SK-N-SH (cell line): ENCODE measurements around the gene MGAM2. TPM values are rescaled to one million over a fixed set of nuclear protein-coding genes. Genes with fewer than 3 reads are reported as not detected.

ENCODE experiments used
- CTCF ChIA-PET: fragments of 300-600, 350-600 bp; formaldehyde crosslinking; extraction: SDS; loops from one replicate; lab custom pipeline; 2021; lab: Yijun Ruan, JAX
- POLR2A ChIA-PET: fragments of 350-600 bp; sonication (Branson Sonifier 250); formaldehyde crosslinking; extraction: SDS; loops from one replicate; lab custom pipeline; 2020; ENCODE audit warnings: antibody characterized with exemption, inconsistent platforms; lab: Yijun Ruan, JAX
- DNase-seq: peaks from one replicate; pipeline ENCODE4 v3.0.0; 2012
- H2AFZ ChIP-seq: fragments of 200-600 bp; sonication (generic); 2 replicates; pipeline ENCODE4 v1.8.1; 2016; ENCODE audit warnings: antibody characterized with exemption, mild to moderate bottlenecking, low read depth
- H3F3A ChIP-seq: fragments of 200-600 bp; sonication (generic); replicated peaks from 2 replicates; pipeline ENCODE3; 2016; ENCODE audit warnings: antibody characterized with exemption, mild to moderate bottlenecking; ENCODE audit not compliant: insufficient read depth
- H3K27ac ChIP-seq, 2 experiments: fragments of 200-500 bp in 1 of 2; fragments of 200-600 bp in 1 of 2; sonication (Bioruptor generic) in 1 of 2; sonication (generic), shearing (Covaris generic) in 1 of 2; 2 replicates each; pipeline versions ENCODE4 v1.5.1 to v1.6.1; 2014 to 2016; ENCODE audit warnings: low read depth in 2 of 2, inconsistent platforms in 1 of 2, low read length in 1 of 2, mild to moderate bottlenecking in 1 of 2, mixed read lengths in 1 of 2
- H3K27me3 ChIP-seq: fragments of 200-600 bp; sonication (generic), shearing (Covaris generic); 2 replicates; pipeline ENCODE4 v1.6.1; 2016; ENCODE audit warnings: mixed run types; ENCODE audit not compliant: insufficient read depth
- H3K36me3 ChIP-seq, 2 experiments: fragments of 200-500 bp in 1 of 2; fragments of 200-600 bp in 1 of 2; sonication (Bioruptor generic) in 1 of 2; sonication (generic) in 1 of 2; replicated peaks in 1 of 2; 2 replicates each; pipeline versions ENCODE3 to v1.5.1; 2014 to 2016; ENCODE audit warnings: low read length in 1 of 2, mild to moderate bottlenecking in 1 of 2; ENCODE audit not compliant: insufficient read depth in 2 of 2, control insufficient read depth in 1 of 2
- H3K4me1 ChIP-seq, 2 experiments: fragments of 200-500 bp in 1 of 2; fragments of 200-600 bp in 1 of 2; sonication (Bioruptor generic) in 1 of 2; sonication (generic), shearing (Covaris generic) in 1 of 2; 2 replicates each; pipeline versions ENCODE4 v1.5.1 to v1.6.1; 2014 to 2016; ENCODE audit warnings: low read depth in 1 of 2, low read length in 1 of 2, mixed run types in 1 of 2; ENCODE audit not compliant: insufficient read depth in 2 of 2, control insufficient read depth in 1 of 2
- H3K4me2 ChIP-seq: fragments of 200-600 bp; sonication (generic), shearing (Covaris generic); 2 replicates; pipeline ENCODE4 v1.6.1; 2017; ENCODE audit warnings: mixed run types
- H3K4me3 ChIP-seq, 2 experiments: fragments of 200-500 bp in 1 of 2; fragments of 200-600 bp in 1 of 2; sonication (Bioruptor generic) in 1 of 2; sonication (generic), shearing (Covaris generic) in 1 of 2; 2 replicates each; pipeline versions ENCODE4 v1.5.1 to v1.8.1; 2014 to 2016; ENCODE audit warnings: low read depth in 2 of 2, inconsistent platforms in 1 of 2, low read length in 1 of 2, mild to moderate bottlenecking in 1 of 2, mixed read lengths in 1 of 2, moderate library complexity in 1 of 2
- H3K79me2 ChIP-seq: fragments of 200-600 bp; sonication (generic); 2 replicates; pipeline ENCODE4 v1.8.1; 2017; ENCODE audit warnings: mild to moderate bottlenecking; ENCODE audit not compliant: insufficient read depth
- H3K9ac ChIP-seq: fragments of 200-600 bp; sonication (generic); 2 replicates; pipeline ENCODE4 v1.6.1; 2017; ENCODE audit warnings: mixed run types
- H3K9me2 ChIP-seq: fragments of 200-600 bp; sonication (generic); 2 replicates; pipeline ENCODE4 v1.6.1; 2017; ENCODE audit warnings: mixed run types
- H3K9me3 ChIP-seq: fragments of 200-600 bp; sonication (generic); 2 replicates; pipeline ENCODE4 v1.6.1; 2017; ENCODE audit warnings: mixed run types, mild to moderate bottlenecking, moderate library complexity
- H4K20me1 ChIP-seq: fragments of 200-600 bp; sonication (generic); 2 replicates; pipeline ENCODE4 v1.6.1; 2017; ENCODE audit warnings: mild to moderate bottlenecking, mixed run types; ENCODE audit not compliant: insufficient read depth
- EP300 ChIP-seq, 2 experiments: IDR thresholded peaks; 2 replicates each; pipeline versions ENCODE4 v1.4.0 to v1.6.1; 2012; ENCODE audit warnings: borderline replicate concordance in 1 of 2, low read depth in 1 of 2, low read length in 1 of 2
- FOXJ3 ChIP-seq: sonication (generic); formaldehyde crosslinking; IDR thresholded peaks from 2 replicates; pipeline ENCODE4 v1.5.1; 2020; ENCODE audit warnings: mild to moderate bottlenecking, missing genetic modification reagents
- GATA2 ChIP-seq: sonication (generic); formaldehyde crosslinking; IDR thresholded peaks from 2 replicates; pipeline ENCODE4 v1.5.0; 2020; ENCODE audit warnings: mild to moderate bottlenecking, missing genetic modification reagents
- NRF1 ChIP-seq: IDR thresholded peaks from 2 replicates; pipeline ENCODE4 v1.6.1; 2012; ENCODE audit warnings: low read depth, mild to moderate bottlenecking, low read length
- PBX3 ChIP-seq: IDR thresholded peaks from 2 replicates; pipeline ENCODE4; 2012
- RCOR1 ChIP-seq: fragments of 150-350 bp; IDR thresholded peaks from 2 replicates; pipeline ENCODE4 v1.6.1; 2017; ENCODE audit warnings: antibody characterized with exemption, low read length
- RXRA ChIP-seq: IDR thresholded peaks from 2 replicates; pipeline ENCODE4 v1.4.0; 2012; ENCODE audit warnings: low read depth, mild to moderate bottlenecking, borderline replicate concordance
- SIN3A ChIP-seq: IDR thresholded peaks from 2 replicates; pipeline ENCODE4 v1.6.1; 2012; ENCODE audit warnings: low read depth, mild to moderate bottlenecking, low read length, moderate library complexity, borderline replicate concordance
- SMC3 ChIP-seq: IDR thresholded peaks from 2 replicates; pipeline ENCODE4 v1.6.1; 2012; ENCODE audit warnings: low read depth, low read length, improper control_type of control experiment
- TCF12 ChIP-seq: IDR thresholded peaks from 2 replicates; pipeline ENCODE4 v1.4.0; 2012
- TEAD4 ChIP-seq: IDR thresholded peaks from 2 replicates; pipeline ENCODE4 v1.4.0; 2012; ENCODE audit warnings: mild to moderate bottlenecking, borderline replicate concordance; ENCODE audit not compliant: insufficient read depth
- USF1 ChIP-seq: IDR thresholded peaks from 2 replicates; pipeline ENCODE4 v1.4.0; 2012; ENCODE audit warnings: low read depth, borderline replicate concordance
- YY1 ChIP-seq: IDR thresholded peaks from 2 replicates; pipeline ENCODE4 v1.4.0; 2012; ENCODE audit warnings: low read depth, mild to moderate bottlenecking
- ZBTB33 ChIP-seq: IDR thresholded peaks from 2 replicates; pipeline ENCODE4 v1.4.0; 2012; ENCODE audit warnings: low read depth, borderline replicate concordance
- WGBS: methylation state at CpG from one replicate; pipeline ENCODE4 v1.1.6; 2017; ENCODE audit warnings: low lambda C conversion rate; 5-methylcytosine and 5-hydroxymethylcytosine counted together
- polyA plus RNA-seq, 3 experiments: library from polyadenylated mRNA; depleted of rRNA; stranded (reverse); fragments of >200 nt; gene quantifications; 2 replicates each; pipeline ENCODE4 v1.2.3, GENCODE V29; 2012

The MGAM2 gene
- polyA plus RNA-seq, 1 of the 3 experiments (the other 2 are of a cell fraction): not detected

- no peaks in the 10 kb centered on the region for H3F3A ChIP-seq
- H3K36me3 ChIP-seq: no peaks in the 10 kb centered on the region
- H2AFZ ChIP-seq: no peak overlapping the region
- no peaks in the 10 kb centered on the region for H3K79me2 ChIP-seq
- no peaks in the 10 kb centered on the region for H3K9me3 ChIP-seq
- no peaks in the 10 kb centered on the region for H3K9me2 ChIP-seq
- CTCF ChIA-PET: interaction anchor here (0.9 to 1.5 kb wide), 2 partner anchors 18 to 274 kb away, joined by 4 read pairs; no protein-coding TSS in a partner anchor
- H3K27me3 ChIP-seq: peaks cover 24% of the 10 kb centered on the region; the same call in 1 of the 2 replicates
- H4K20me1 ChIP-seq: no peaks in the 10 kb centered on the region
- H3K4me2 ChIP-seq: no peak overlapping the region
- H3K9ac ChIP-seq: no peak overlapping the region
- TF ChIP-seq USF1 (no peak), FOXJ3 (no peak), PBX3 (no peak), SMC3 (no peak)
- no peak overlapping the region for H3K4me3 ChIP-seq
- no peaks in the 10 kb centered on the region for H3K4me1 ChIP-seq
- POLR2A ChIA-PET: no interaction called here
- no peak for DNase-seq
- H3K27ac ChIP-seq: no peak overlapping the region
These were observed 138.4 kb downstream of the MGAM2 start for GRCh38 chr7:142249918-142250317.

- Histone ChIP-seq H3K36me3 (no peaks in the 10 kb centered on the region), H3K27me3 (peaks cover 23% of the 10 kb centered on the region; the same call in 1 of the 2 replicates), H3K27ac (no peak overlapping the region), H3K9me2 (no peaks in the 10 kb centered on the region), H3K9ac (no peak overlapping the region), H2AFZ (no peak overlapping the region), H3K4me3 (no peak overlapping the region), H3F3A (no peaks in the 10 kb centered on the region), H3K4me1 (no peaks in the 10 kb centered on the region), H3K9me3 (no peaks in the 10 kb centered on the region), H4K20me1 (no peaks in the 10 kb centered on the region), H3K79me2 (no peaks in the 10 kb centered on the region), H3K4me2 (no peak overlapping the region)
- TF ChIP-seq ZBTB33 (no peak), TCF12 (no peak), SIN3A (no peak), RCOR1 (no peak), USF1 (no peak), NRF1 (no peak), GATA2 (CRISPR knock-in tag) (no peak), RXRA (no peak), EP300 (IDR thresholded peaks at IDR 0.05; ENCODE audit: borderline replicate concordance in 1 of 2, low read depth in 1 of 2, low read length in 1 of 2) (no peak), YY1 (no peak), TEAD4 (no peak)
- POLR2A ChIA-PET: no interaction called here
- no peak for DNase-seq
- WGBS: 12% methylated on average over 2 of the region's 2 CpGs
- CTCF ChIA-PET: interaction anchor here (0.6 to 1.5 kb wide), 2 partner anchors 274 to 341 kb away, joined by 3 to 4 read pairs; no protein-coding TSS in a partner anchor
These were observed 139.2 kb downstream of the MGAM2 start for GRCh38 chr7:142250705-142251104.
